ENCODE measurements around the gene KCNG2. TPM values are rescaled to one million over a fixed set of nuclear protein-coding genes. Genes with fewer than 3 reads are reported as not detected.

Gene KCNG2
- total and polyA plus RNA-seq, 2 donors (not counting 1 experiment from before 2014, with no cell fraction given): not detected

DNA sequence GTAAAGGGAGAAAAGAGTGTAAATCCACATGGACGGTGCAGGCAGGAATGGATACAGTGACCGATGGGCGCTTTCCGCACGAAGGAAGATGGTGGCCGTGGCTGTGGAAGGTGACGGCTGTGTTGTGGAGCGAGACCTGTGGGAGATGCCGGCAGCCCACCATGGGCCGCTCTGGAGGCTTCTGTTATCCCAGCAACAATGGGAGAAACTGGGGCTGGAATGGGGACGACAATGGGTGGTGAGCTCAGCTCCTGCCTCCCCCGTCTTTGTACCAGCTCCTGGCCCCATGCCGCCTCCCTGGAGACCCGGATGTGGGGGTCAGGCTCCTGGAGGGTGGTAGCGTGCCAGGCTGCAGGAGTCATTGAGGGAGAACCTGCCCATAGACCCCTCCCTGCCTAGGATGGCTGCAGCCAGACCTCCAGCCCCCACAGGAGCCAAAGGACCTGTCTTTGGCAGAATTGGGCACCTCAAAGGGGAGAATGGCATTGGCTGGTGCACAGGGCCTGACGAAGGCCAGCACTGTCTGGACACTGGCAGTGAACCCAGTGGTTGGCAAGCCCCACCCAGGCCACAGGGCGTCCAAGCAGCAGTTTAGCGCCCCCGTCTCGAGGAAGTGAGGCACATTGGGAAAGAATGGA lies 81.1 kb downstream of the KCNG2 start:
- Histone ChIP-seq H3K4me2 (replicated peaks; ENCODE audit: low read depth, low read length, poor library complexity, severe bottlenecking) (no peak overlapping the region), H3K9me3 (ENCODE audit: control extremely low read depth in 1 of 3, control insufficient read depth in 2 of 3, insufficient read depth in 1 of 3, low read length in 2 of 3) (peaks cover 0 to 19% (median 0%) of the 10 kb centered on the region in 3 donors), H3K79me2 (ENCODE audit: control insufficient read depth, insufficient read depth, low read length) (no peaks in the 10 kb centered on the region), H3K4me1 (ENCODE audit: control insufficient read depth in 2 of 2, insufficient read depth in 2 of 2, low read length in 2 of 2) (no peaks in the 10 kb centered on the region), H3K27me3 (replicated peaks in 1 of 4; ENCODE audit: control extremely low read depth in 1 of 4, control insufficient read depth in 3 of 4, insufficient read depth in 4 of 4, low read length in 3 of 4) (peaks cover 0 to 4% (median 0%) of the 10 kb centered on the region in 4 experiments), H2AFZ (ENCODE audit: insufficient read depth, low read depth, low read length, poor library complexity, severe bottlenecking) (no peak overlapping the region), H3K4me3 (ENCODE audit: control extremely low read depth in 1 of 5, extremely low read depth in 1 of 5, insufficient read depth in 1 of 5, low read depth in 2 of 5, low read length in 4 of 5) (no peak overlapping the region), H4K20me1 (ENCODE audit: control insufficient read depth, insufficient read depth, low read length, poor library complexity, severe bottlenecking) (no peaks in the 10 kb centered on the region), H3K9ac (ENCODE audit: low read length) (no peak overlapping the region), H3K27ac (ENCODE audit: low read length in 2 of 2) (no peak overlapping the region), H3K36me3 (replicated peaks in 1 of 2; ENCODE audit: control extremely low read depth in 1 of 2, control insufficient read depth in 1 of 2, extremely low read depth in 1 of 2, insufficient read depth in 2 of 2, low read length in 1 of 2) (no peaks in the 10 kb centered on the region)
- 91% methylated on average over 20 of the region's 20 CpGs for WGBS (ENCODE audit: insufficient coverage)
- Mint-ChIP-seq H3K4me3 (no peak overlapping the region), H3K9me3 (ENCODE audit: insufficient read depth) (peaks cover 3% of the 10 kb centered on the region), H3K4me1 (no peaks in the 10 kb centered on the region), H3K27me3 (no peaks in the 10 kb centered on the region), H3K27ac (no peak overlapping the region)
- POLR2A ChIA-PET: no interaction called here
- intact Hi-C loops (cut with micrococcal nuclease): no loop called here
- ATAC-seq (ENCODE audit: low read depth) (no peak), DNase-seq (no peak)
- TF ChIP-seq EZH2 (IDR thresholded peaks at IDR 0.05; ENCODE audit: borderline replicate concordance, insufficient read depth, low read depth, low read length, poor library complexity, severe bottlenecking): no peak
- TF ChIP-seq, protein P1, sequence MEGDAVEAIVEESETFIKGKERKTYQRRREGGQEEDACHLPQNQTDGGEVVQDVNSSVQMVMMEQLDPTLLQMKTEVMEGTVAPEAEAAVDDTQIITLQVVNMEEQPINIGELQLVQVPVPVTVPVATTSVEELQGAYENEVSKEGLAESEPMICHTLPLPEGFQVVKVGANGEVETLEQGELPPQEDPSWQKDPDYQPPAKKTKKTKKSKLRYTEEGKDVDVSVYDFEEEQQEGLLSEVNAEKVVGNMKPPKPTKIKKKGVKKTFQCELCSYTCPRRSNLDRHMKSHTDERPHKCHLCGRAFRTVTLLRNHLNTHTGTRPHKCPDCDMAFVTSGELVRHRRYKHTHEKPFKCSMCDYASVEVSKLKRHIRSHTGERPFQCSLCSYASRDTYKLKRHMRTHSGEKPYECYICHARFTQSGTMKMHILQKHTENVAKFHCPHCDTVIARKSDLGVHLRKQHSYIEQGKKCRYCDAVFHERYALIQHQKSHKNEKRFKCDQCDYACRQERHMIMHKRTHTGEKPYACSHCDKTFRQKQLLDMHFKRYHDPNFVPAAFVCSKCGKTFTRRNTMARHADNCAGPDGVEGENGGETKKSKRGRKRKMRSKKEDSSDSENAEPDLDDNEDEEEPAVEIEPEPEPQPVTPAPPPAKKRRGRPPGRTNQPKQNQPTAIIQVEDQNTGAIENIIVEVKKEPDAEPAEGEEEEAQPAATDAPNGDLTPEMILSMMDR (IDR thresholded peaks at IDR 0.05): no peak
- CTCF ChIA-PET: no interaction called here

DNA sequence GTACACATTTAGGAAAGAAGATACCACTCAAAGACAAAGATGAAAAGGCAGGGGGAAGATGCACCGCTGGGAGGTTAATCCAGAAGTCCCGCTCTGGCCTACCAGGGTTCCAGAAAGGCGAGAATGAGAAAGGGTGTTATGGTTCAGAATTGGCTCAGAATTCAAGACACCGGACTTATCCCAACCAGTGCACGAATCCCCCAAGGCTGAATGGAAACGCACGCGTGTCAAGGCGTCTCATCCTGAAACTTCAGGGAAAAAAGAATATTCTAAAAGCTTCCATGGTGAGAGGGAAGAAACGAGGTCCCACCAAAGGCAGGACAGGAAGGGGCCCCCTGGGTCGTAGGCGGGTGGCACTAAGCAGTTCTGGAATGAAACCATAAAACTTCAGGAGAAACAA lies 81.8 kb downstream of the KCNG2 start:
- Mint-ChIP-seq H3K4me3 (no peak overlapping the region), H3K27me3 (no peaks in the 10 kb centered on the region), H3K4me1 (no peaks in the 10 kb centered on the region), H3K27ac (no peak overlapping the region), H3K9me3 (ENCODE audit: insufficient read depth) (peaks cover 3% of the 10 kb centered on the region)
- Histone ChIP-seq H3K79me2 (ENCODE audit: control insufficient read depth, insufficient read depth, low read length) (no peaks in the 10 kb centered on the region), H3K36me3 (replicated peaks in 1 of 2; ENCODE audit: control extremely low read depth in 1 of 2, control insufficient read depth in 1 of 2, extremely low read depth in 1 of 2, insufficient read depth in 2 of 2, low read length in 1 of 2) (no peaks in the 10 kb centered on the region), H3K9ac (ENCODE audit: low read length) (no peak overlapping the region), H3K27me3 (replicated peaks in 1 of 4; ENCODE audit: control extremely low read depth in 1 of 4, control insufficient read depth in 3 of 4, insufficient read depth in 4 of 4, low read length in 3 of 4) (peaks cover 0 to 4% (median 0%) of the 10 kb centered on the region in 4 experiments), H3K4me1 (ENCODE audit: control insufficient read depth in 2 of 2, insufficient read depth in 2 of 2, low read length in 2 of 2) (no peaks in the 10 kb centered on the region), H3K27ac (ENCODE audit: low read length in 2 of 2) (no peak overlapping the region), H2AFZ (ENCODE audit: insufficient read depth, low read depth, low read length, poor library complexity, severe bottlenecking) (no peak overlapping the region), H3K9me3 (ENCODE audit: control extremely low read depth in 1 of 3, control insufficient read depth in 2 of 3, insufficient read depth in 1 of 3, low read length in 2 of 3) (peaks cover 0 to 20% (median 0%) of the 10 kb centered on the region in 3 donors), H4K20me1 (ENCODE audit: control insufficient read depth, insufficient read depth, low read length, poor library complexity, severe bottlenecking) (no peaks in the 10 kb centered on the region), H3K4me2 (replicated peaks; ENCODE audit: low read depth, low read length, poor library complexity, severe bottlenecking) (no peak overlapping the region), H3K4me3 (ENCODE audit: control extremely low read depth in 1 of 5, extremely low read depth in 1 of 5, insufficient read depth in 1 of 5, low read depth in 2 of 5, low read length in 4 of 5) (no peak overlapping the region)
- ChIA-PET POLR2A (no interaction called here), CTCF (no interaction called here)
- WGBS (ENCODE audit: insufficient coverage): 100% methylated on average over 1 of the region's 12 CpGs
- ATAC-seq (ENCODE audit: low read depth) (no peak), DNase-seq (no peak)
- TF ChIP-seq EZH2 (IDR thresholded peaks at IDR 0.05; ENCODE audit: borderline replicate concordance, insufficient read depth, low read depth, low read length, poor library complexity, severe bottlenecking): no peak
- TF ChIP-seq, protein P1 (IDR thresholded peaks at IDR 0.05): no peak
- intact Hi-C loops (cut with micrococcal nuclease): no loop called here
